ENCODE data around the gene AK1. TPM values are rescaled to one million over a fixed set of nuclear protein-coding genes. Genes with fewer than 3 reads are reported as not detected.
"Not testable (repeated sequence)": the region's sequence is repeated elsewhere in the genome, so short reads cannot be mapped to it uniquely, and the experiment has no call there.

The AK1 gene
- total RNA-seq, 2 experiments from 2014 or later = 80.9 to 81.9 TPM

- Mint-ChIP-seq H3K36me3 (ENCODE audit: low read depth) (peaks cover 25% of the 10 kb centered on the region), H3K4me1 (peaks cover 15% of the 10 kb centered on the region), H3K4me3 (no peak overlapping the region), H3K9me3 (peaks cover 19% of the 10 kb centered on the region), H3K27me3 (no peaks in the 10 kb centered on the region), H3K27ac (no peak overlapping the region)
- DNase-seq = no peak
- POLR2A ChIA-PET = no interaction called here
- CTCF ChIA-PET = no interaction called here
Measured at GRCh38 chr9:127847833-127848755, 29.4 kb downstream of the AK1 start.

DNA sequence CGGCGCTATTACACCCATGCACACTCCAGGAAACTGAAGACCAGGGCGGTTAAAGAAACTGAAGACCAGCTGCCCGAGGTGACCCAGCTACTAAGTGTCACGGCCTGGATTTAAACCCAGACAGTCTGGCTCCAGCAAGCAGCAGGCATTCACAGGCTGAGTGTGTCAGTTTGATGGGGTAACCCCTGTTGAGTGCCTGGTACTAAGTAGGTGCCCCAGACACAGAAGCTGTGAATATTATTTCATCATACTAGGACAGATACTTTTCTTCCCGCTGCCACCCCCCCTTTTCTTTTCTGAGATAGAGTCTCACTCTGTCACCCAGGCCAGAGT lies 30.3 kb downstream of the AK1 start:
- H3K4me1 Mint-ChIP-seq = peaks cover 6% of the 10 kb centered on the region
- H3K36me3 Mint-ChIP-seq (ENCODE audit: low read depth) = peaks cover 21% of the 10 kb centered on the region
- ChIA-PET CTCF (no interaction called here), POLR2A (no interaction called here)
- no peak overlapping the region for H3K4me3 Mint-ChIP-seq
- peaks cover 19% of the 10 kb centered on the region for H3K9me3 Mint-ChIP-seq
- no peak overlapping the region for H3K27ac Mint-ChIP-seq
- H3K27me3 Mint-ChIP-seq = no peaks in the 10 kb centered on the region
- no peak for DNase-seq

GRCh38 chr9:127846443-127847177 lies 30.9 kb downstream of the AK1 start:
- CTCF ChIA-PET = no interaction called here
- Mint-ChIP-seq H3K27me3 (no peaks in the 10 kb centered on the region), H3K27ac (no peak overlapping the region), H3K4me3 (no peak overlapping the region), H3K36me3 (ENCODE audit: low read depth) (peaks cover 19% of the 10 kb centered on the region), H3K9me3 (peaks cover 19% of the 10 kb centered on the region), H3K4me1 (peaks cover under 1% of the 10 kb centered on the region)
- POLR2A ChIA-PET = no interaction called here
- DNase-seq = no peak

DNA sequence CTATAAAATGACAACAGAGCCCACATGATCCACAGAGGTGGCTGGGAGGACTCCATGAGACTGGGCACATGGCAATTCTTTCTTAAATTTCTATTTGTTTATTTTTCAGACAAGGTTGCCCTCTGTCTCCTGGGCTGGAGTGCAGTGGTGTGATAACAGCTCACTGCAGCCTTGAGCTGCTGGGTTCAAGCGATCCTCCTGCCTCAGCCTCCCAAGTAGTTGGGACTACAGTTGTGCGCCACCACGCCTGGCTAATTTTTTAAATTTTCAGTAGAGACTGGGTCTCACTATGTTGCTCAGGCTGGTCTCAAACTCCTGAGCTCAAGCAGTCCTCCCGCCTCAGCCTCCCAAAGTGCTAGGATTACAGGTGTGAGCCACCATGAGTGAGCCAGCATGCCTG lies 31.9 kb downstream of the AK1 start:
- H3K27ac Mint-ChIP-seq, H3K4me3 Mint-ChIP-seq, H3K27me3 Mint-ChIP-seq, H3K4me1 Mint-ChIP-seq, DNase-seq, POLR2A ChIA-PET: not testable (repeated sequence)
- H3K36me3 Mint-ChIP-seq (ENCODE audit: low read depth) = peaks cover 15% of the 10 kb centered on the region
- CTCF ChIA-PET = interaction anchor here (1.2 kb wide), 2 partner anchors 24 to 110 kb away, joined by 4 to 5 read pairs; partner anchors contain the start of gene TOR2A
- peaks cover 18% of the 10 kb centered on the region for H3K9me3 Mint-ChIP-seq

- Mint-ChIP-seq H3K27me3 (no peaks in the 10 kb centered on the region), H3K4me1 (no peaks in the 10 kb centered on the region)
Measured at GRCh38 chr9:127844821-127845359, 32.6 kb downstream of the AK1 start.

GRCh38 chr9:127841087-127841835 lies 36.2 kb downstream of the AK1 start:
- Mint-ChIP-seq H3K4me3 (no peak overlapping the region), H3K27ac (no peak overlapping the region), H3K27me3 (no peaks in the 10 kb centered on the region), H3K4me1 (no peaks in the 10 kb centered on the region), H3K36me3 (ENCODE audit: low read depth) (no peaks in the 10 kb centered on the region), H3K9me3 (no peaks in the 10 kb centered on the region)
- DNase-seq = no peak
- ChIA-PET POLR2A (no interaction called here), CTCF (no interaction called here)

More at GRCh38 chr9:127844821-127845359, 32.6 kb downstream of the AK1 start:
- Mint-ChIP-seq H3K9me3 (peaks cover 14% of the 10 kb centered on the region), H3K4me3 (no peak overlapping the region), H3K27ac (no peak overlapping the region), H3K36me3 (ENCODE audit: low read depth) (peaks cover 11% of the 10 kb centered on the region)
- CTCF ChIA-PET = interaction anchor here (0.8 to 1.2 kb wide), 3 partner anchors 24 to 110 kb away, joined by 3 to 5 read pairs (median 4); partner anchors contain the start of gene TOR2A
- POLR2A ChIA-PET = no interaction called here
- no peak for DNase-seq

GRCh38 chr9:127838375-127839078 lies 38.9 kb downstream of the AK1 start:
- no peak overlapping the region for H3K27ac Mint-ChIP-seq
- CTCF ChIA-PET = interaction anchor here (1.0 kb wide), 1 partner anchor 104 kb away, joined by 3 read pairs; the partner anchor contains the start of gene TOR2A
- POLR2A ChIA-PET = no interaction called here

GRCh38 chr9:127837346-127837745 lies 40.1 kb downstream of the AK1 start:
- CTCF ChIA-PET = interaction anchor here (2.0 kb wide), 1 partner anchor 33 kb away, joined by 10 read pairs; no protein-coding TSS in a partner anchor
- Mint-ChIP-seq H3K27me3 (no peaks in the 10 kb centered on the region), H3K36me3 (ENCODE audit: low read depth) (no peaks in the 10 kb centered on the region), H3K27ac (no peak overlapping the region), H3K4me3 (no peak overlapping the region), H3K4me1 (peaks cover 1% of the 10 kb centered on the region), H3K9me3 (no peaks in the 10 kb centered on the region)
- DNase-seq = no peak
- POLR2A ChIA-PET = no interaction called here

More at GRCh38 chr9:127838375-127839078, 38.9 kb downstream of the AK1 start:
- Mint-ChIP-seq H3K27me3 (no peaks in the 10 kb centered on the region), H3K4me3 (no peak overlapping the region), H3K4me1 (no peaks in the 10 kb centered on the region), H3K9me3 (no peaks in the 10 kb centered on the region), H3K36me3 (ENCODE audit: low read depth) (no peaks in the 10 kb centered on the region)
- no peak for DNase-seq

DNA sequence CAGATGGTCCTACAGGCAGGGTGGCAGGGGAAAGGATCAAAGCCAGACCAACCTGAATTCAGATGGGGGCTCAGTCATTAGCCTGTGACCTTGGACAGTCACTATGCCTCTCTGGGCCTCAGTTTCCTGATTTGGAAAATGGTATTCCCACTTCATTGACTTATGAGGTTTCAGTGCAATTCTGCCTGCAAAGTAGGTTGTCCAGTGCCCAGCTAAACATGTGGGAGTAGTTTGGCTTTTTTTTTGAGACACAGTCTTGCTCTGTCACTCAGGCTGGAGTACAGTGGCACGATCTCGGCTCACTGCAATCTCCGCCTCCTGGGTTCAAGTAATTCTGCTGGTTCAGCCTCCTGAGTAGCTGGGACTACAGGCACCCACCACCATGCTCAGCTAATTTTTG lies 40.9 kb downstream of the AK1 start:
- H3K36me3 Mint-ChIP-seq (ENCODE audit: low read depth); H3K4me1 Mint-ChIP-seq; H3K27ac Mint-ChIP-seq; POLR2A ChIA-PET; DNase-seq; H3K27me3 Mint-ChIP-seq; H3K9me3 Mint-ChIP-seq; H3K4me3 Mint-ChIP-seq: not testable (repeated sequence)
- CTCF ChIA-PET = interaction anchor here (2.0 kb wide), 1 partner anchor 33 kb away, joined by 10 read pairs; no protein-coding TSS in a partner anchor

DNA sequence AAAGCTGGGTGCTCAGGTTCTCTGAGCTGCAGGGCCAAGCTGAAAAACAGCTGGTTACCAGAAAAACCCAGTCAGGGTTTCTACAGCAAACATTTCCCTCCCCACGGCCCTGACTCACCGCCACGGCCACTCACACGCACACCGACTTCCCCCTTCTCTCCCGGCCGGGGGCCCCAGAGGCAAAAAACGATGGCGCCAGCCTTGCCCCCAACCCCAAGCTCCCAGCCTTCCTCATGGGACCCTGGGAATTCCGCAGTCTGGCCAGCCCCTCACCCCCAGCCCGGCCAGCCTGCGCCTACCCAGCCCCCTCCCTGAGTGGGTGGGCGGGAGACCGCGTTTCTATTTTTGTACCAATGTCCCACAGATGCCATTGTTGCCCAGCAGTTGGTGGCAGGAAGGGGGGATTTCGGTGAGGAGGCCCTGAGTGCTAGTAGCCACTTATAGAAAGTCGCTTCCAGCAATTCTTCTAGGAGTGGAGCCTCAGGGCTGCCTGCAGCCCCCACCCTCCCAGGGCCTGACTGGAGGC lies 41.4 kb downstream of the AK1 start:
- Mint-ChIP-seq H3K27me3 (no peaks in the 10 kb centered on the region), H3K27ac (no peak overlapping the region), H3K4me1 (peaks cover 4% of the 10 kb centered on the region), H3K4me3 (no peak overlapping the region), H3K36me3 (ENCODE audit: low read depth) (no peaks in the 10 kb centered on the region), H3K9me3 (no peaks in the 10 kb centered on the region)
- CTCF ChIA-PET = interaction anchor here (2.0 kb wide), 1 partner anchor 34 kb away, joined by 10 read pairs; no protein-coding TSS in a partner anchor
- DNase-seq = no peak
- POLR2A ChIA-PET = no interaction called here

GRCh38 chr9:127833555-127833954 lies 43.9 kb downstream of the AK1 start:
- H3K27me3 Mint-ChIP-seq = no peaks in the 10 kb centered on the region
- ChIA-PET POLR2A (no interaction called here), CTCF (no interaction called here)
- no peak for DNase-seq
- H3K4me1 Mint-ChIP-seq = peaks cover 4% of the 10 kb centered on the region
- no peaks in the 10 kb centered on the region for H3K36me3 Mint-ChIP-seq (ENCODE audit: low read depth)
- no peak overlapping the region for H3K4me3 Mint-ChIP-seq
- no peaks in the 10 kb centered on the region for H3K9me3 Mint-ChIP-seq
- no peak overlapping the region for H3K27ac Mint-ChIP-seq

DNA sequence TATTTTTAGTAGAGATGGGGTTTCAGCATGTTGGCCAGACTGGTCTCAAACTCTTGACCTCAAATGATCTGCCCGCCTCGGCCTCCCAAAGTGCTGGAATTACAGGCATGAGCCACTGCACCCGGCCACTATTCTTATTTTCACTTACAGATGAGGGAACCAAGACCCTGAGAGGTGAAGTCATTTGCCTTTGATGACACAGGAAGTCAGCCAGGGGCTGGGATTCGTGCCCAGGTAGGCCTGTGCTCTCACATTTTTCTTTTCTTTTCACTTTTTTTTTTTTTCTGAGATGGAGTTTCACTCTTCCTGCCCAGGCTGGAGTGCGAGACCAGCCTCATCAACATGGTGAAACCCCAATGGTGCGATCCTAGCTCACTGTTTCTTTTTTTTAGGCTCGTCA lies 45.2 kb downstream of the AK1 start:
- no peak overlapping the region for H3K4me3 Mint-ChIP-seq
- H3K27ac Mint-ChIP-seq = no peak overlapping the region
- ChIA-PET CTCF (interaction anchor here (1.0 to 1.3 kb wide), 2 partner anchors 48 to 89 kb away, joined by 5 to 6 read pairs; no protein-coding TSS in a partner anchor), POLR2A (no interaction called here)
- H3K27me3 Mint-ChIP-seq = no peaks in the 10 kb centered on the region
- H3K9me3 Mint-ChIP-seq = no peaks in the 10 kb centered on the region
- DNase-seq = no peak
- H3K4me1 Mint-ChIP-seq = peaks cover 4% of the 10 kb centered on the region
- H3K36me3 Mint-ChIP-seq (ENCODE audit: low read depth) = no peaks in the 10 kb centered on the region
